ENCODE results near the gene RHAG. TPM values are rescaled to one million over a fixed set of nuclear protein-coding genes. Genes with fewer than 3 reads are reported as not detected.
"Not testable (repeated sequence)": the region's sequence is repeated elsewhere in the genome, so short reads cannot be mapped to it uniquely, and the experiment has no call there.

The RHAG gene
- total and polyA plus RNA-seq, 12 donors = 0.10 to 0.78 (median 0.21) TPM; not detected in 8

DNA sequence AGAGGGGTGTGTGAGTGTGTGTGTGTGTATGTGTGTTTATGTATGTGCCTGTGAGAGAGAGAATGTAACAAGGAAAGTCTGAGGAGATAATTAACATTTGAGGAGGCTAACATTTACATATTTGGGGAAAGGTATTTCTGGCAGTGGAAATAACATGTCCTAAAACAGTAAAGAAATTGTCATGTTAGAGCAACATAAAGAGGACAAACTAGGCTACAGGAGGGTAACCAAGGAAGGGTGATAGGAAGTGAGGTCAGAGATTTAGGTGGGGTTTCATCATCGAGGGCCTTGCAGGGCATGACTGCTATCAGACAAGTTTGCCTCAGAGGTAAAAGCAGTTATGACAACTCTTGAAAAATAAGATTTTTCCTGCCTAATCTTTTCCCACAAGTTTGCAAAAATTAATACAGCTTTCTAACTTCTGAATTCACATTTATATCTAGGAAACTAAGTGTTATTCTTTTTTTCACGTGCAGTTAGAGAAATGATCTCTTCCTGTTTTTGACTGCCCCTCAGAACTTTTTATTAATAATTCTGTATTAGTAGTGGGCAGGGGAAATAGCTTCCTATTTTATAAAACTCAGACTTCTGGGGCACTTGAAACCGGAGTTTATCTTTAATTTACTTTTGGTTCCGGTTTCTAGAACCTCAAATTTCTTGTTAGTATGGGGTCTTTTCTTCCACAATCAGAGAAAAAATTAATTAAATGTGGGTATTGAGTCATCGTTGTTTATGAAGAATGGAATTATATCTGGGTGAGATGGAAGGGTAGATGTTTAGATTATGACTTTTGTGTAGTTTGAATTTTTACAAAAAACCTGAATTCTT, 30.5 kb upstream of the RHAG start:
- DNase-seq = no peak
- H3K4me3 ChIP-seq = no peak overlapping the region
- intact Hi-C loops (cut with DNase I) = no loop called here
- no peaks in the 10 kb centered on the region for H3K4me1 ChIP-seq (replicated peaks in 1 of 2)
- H3K9me3 ChIP-seq (replicated peaks in 1 of 3) = no peaks in the 10 kb centered on the region
- 46 to 57% (median 49%) methylated on average over 5 of the region's 5 CpGs for WGBS, 4 donors
- no peak overlapping the region for H3K27ac ChIP-seq
- H3K36me3 ChIP-seq (replicated peaks in 1 of 2) = no peaks in the 10 kb centered on the region
- TF ChIP-seq POLR2A (IDR thresholded peaks at IDR 0.05) = no peak
- TF ChIP-seq, protein P1, sequence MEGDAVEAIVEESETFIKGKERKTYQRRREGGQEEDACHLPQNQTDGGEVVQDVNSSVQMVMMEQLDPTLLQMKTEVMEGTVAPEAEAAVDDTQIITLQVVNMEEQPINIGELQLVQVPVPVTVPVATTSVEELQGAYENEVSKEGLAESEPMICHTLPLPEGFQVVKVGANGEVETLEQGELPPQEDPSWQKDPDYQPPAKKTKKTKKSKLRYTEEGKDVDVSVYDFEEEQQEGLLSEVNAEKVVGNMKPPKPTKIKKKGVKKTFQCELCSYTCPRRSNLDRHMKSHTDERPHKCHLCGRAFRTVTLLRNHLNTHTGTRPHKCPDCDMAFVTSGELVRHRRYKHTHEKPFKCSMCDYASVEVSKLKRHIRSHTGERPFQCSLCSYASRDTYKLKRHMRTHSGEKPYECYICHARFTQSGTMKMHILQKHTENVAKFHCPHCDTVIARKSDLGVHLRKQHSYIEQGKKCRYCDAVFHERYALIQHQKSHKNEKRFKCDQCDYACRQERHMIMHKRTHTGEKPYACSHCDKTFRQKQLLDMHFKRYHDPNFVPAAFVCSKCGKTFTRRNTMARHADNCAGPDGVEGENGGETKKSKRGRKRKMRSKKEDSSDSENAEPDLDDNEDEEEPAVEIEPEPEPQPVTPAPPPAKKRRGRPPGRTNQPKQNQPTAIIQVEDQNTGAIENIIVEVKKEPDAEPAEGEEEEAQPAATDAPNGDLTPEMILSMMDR (IDR thresholded peaks at IDR 0.05) = no peak
- H3K27me3 ChIP-seq = no peaks in the 10 kb centered on the region

DNA sequence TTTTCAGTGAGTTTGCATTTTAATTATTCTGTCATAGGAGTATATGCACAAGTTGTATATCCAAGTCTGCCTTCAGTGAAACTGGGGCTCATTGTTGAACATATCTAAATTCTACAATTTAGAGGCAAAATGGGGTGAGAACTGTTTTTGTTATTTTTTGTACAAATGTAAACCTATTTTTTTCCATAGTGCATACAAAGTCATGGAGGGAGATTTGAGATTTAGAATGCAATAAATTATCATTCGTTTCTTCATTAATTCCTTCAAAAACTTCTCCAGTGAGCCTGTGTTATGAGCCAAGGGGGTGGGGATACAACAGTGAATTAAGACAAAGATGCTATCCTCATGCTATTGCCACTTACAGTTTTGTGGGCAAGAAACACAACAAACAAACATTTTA, 29.8 kb upstream of the RHAG start:
- H3K36me3 ChIP-seq (replicated peaks in 1 of 2) = no peaks in the 10 kb centered on the region
- no peak for DNase-seq
- WGBS, 4 donors = 34 to 47% (median 39%) methylated on average over 1 of the region's 1 CpG

DNA sequence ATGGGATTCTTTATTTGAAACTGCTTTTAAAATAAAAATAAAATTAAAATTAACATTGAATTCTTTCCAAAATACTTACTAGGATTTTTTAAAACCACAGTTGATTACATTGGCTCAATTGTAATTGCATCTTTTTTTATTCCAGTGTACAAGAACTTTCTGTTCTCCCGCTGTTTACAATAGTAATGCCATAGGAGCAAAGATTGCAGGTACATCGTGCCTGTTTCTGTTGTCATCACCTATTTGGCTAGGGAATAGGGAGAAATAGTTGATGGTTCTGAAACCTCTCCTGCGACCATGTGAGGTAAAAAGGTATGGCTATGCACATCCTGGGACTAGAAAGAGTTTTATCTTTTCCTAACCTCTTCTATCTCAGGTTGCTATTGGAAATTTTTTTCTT, 28.2 kb upstream of the RHAG start:
- H3K4me3 ChIP-seq = no peak overlapping the region
- H3K27me3 ChIP-seq = no peaks in the 10 kb centered on the region
- no peaks in the 10 kb centered on the region for H3K36me3 ChIP-seq (replicated peaks in 1 of 2)
- no peak overlapping the region for H3K27ac ChIP-seq
- intact Hi-C loops (cut with DNase I) = no loop called here
- TF ChIP-seq, protein P1 (IDR thresholded peaks at IDR 0.05) = no peak
- H3K4me1 ChIP-seq (replicated peaks in 1 of 2) = no peaks in the 10 kb centered on the region
- H3K9me3 ChIP-seq (replicated peaks in 1 of 3) = no peaks in the 10 kb centered on the region
- WGBS, 4 donors = 68 to 81% (median 74%) methylated on average over 3 of the region's 3 CpGs
- no peak for DNase-seq

More for the DNA sequence above, 29.8 kb upstream of the RHAG start:
- H3K9me3 ChIP-seq (replicated peaks in 1 of 3) = no peaks in the 10 kb centered on the region
- H3K4me1 ChIP-seq (replicated peaks in 1 of 2) = no peaks in the 10 kb centered on the region
- TF ChIP-seq POLR2A (IDR thresholded peaks at IDR 0.05) = no peak
- TF ChIP-seq, protein P1 (IDR thresholded peaks at IDR 0.05) = no peak
- no peak overlapping the region for H3K4me3 ChIP-seq
- intact Hi-C loops (cut with DNase I) = no loop called here
- no peak overlapping the region for H3K27ac ChIP-seq
- H3K27me3 ChIP-seq = no peaks in the 10 kb centered on the region

DNA sequence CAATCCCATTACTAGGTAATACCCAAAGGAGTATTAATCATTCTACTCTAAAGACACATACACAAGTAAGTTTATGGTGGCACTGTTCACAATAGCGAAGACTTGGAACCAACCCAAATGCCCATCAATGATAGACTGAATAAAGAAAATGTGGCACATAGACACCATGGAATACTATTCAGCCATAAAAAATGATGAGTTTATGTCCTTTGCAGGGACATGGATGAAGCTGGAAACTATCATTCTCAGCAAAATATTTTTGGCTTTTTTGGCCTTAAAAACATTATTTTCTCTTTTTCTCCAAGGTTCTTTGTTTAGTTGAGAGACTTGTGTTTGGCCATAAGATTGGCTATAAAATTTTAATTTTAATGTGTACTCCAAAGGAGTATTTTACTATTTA, 27.4 kb upstream of the RHAG start:
- H3K36me3 ChIP-seq (replicated peaks in 1 of 2); H3K4me1 ChIP-seq (replicated peaks in 1 of 2); intact Hi-C loops (cut with DNase I); H3K27me3 ChIP-seq; DNase-seq; H3K9me3 ChIP-seq (replicated peaks in 1 of 3); H3K4me3 ChIP-seq; H3K27ac ChIP-seq: not testable (repeated sequence)
- 80 to 84% (median 82%) methylated on average over 1 of the region's 1 CpG for WGBS, 4 donors

DNA sequence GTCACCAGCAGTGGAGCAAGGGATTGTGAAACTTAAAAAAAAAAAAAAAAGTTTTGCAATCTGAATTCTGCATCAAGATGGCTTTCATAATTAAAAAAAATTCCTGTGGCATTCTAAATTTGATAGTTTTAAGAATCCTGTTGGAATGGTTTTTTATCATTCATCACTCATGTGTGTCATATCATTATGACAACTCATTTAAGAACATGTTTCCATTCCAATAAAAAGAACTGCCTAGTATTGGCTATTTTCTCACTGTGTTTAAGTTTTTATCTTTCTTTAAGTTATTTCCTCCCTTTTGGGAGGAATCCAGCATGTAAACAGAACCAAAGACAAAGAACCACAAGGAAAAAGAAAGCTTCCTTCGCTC, 26.2 kb upstream of the RHAG start:
- Histone ChIP-seq H3K9me3 (replicated peaks in 1 of 3) (no peaks in the 10 kb centered on the region), H3K4me3 (no peak overlapping the region), H3K36me3 (replicated peaks in 1 of 2) (no peaks in the 10 kb centered on the region), H3K27me3 (no peaks in the 10 kb centered on the region), H3K27ac (no peak overlapping the region), H3K4me1 (replicated peaks in 1 of 2) (no peaks in the 10 kb centered on the region)
- no peak for DNase-seq
- TF ChIP-seq, protein P1 (IDR thresholded peaks at IDR 0.05) = no peak
- no peak for TF ChIP-seq POLR2A (IDR thresholded peaks at IDR 0.05)
- intact Hi-C loops (cut with DNase I) = no loop called here
- WGBS, 4 donors = 60 to 66% (median 61%) methylated on average over 1 of the region's 1 CpG
